HK-2 (cell line): ENCODE results near the gene DENND1A.
"Not testable (repeated sequence)": the region's sequence is repeated elsewhere in the genome, so short reads cannot be mapped to it uniquely, and the experiment has no call there.

Experiments used
- DNase-seq: peaks from one replicate; pipeline ENCODE4 v3.0.0-alpha.2; 2018; ENCODE audit not compliant: unreplicated experiment

The DENND1A gene

DNA sequence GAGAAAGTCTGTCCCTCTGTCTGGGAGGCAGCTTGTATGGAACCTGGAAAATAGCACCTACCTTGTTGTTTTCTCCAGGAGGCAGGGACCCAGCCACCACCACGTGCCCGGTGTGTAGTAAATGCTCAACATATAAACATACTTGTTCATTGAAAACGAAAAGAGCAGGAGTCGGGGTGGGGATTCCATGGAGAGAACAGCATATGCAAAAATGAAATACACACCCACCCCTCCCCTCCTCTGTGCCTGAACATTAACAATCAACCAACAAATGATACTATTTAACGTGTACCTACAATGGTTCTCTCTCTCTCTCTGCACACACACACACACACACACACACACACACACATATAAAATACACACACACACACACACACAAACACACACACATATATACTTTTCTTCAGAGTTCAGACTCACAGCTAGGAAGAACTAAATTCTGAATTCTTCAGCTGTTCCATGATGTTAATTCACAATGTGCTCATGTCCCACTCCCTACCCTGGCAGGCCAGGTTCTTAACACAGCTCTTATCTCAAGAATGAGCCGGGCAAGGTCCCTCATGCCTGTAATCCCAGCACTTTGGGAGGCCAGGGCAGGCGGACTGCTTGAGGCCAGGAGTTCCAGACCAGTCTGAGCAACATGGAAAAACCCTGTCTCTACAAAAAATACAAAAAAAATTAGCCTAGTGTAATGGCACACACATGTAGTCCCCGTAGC lies 16.3 kb upstream of the DENND1A start:
- no peak for DNase-seq

GRCh38 chr9:123945532-123945931 lies 15.6 kb upstream of the DENND1A start:
- DNase-seq, result no peak

- not testable (repeated sequence) for DNase-seq
Observed at GRCh38 chr9:123944464-123944863, 14.5 kb upstream of the DENND1A start.

DNA sequence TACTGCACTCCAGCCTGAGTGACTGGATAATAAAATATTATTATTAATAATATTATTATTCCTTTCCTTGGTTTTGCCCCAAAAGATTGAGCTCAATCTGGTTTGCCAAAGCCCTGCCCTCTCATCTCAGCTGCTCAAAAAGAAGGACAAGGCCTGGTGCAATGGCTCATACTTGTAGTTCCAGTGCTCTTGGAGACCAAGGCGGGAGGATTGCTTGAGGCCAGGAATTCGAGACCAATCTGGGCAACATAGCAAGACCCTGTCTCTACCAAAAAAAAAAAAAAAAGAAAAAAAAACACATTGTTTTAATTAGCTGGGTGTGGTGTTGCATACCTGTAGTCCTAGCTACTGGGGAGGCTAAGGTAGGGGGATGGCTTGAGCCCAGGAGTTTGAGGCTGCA lies 13.7 kb upstream of the DENND1A start:
- no peak for DNase-seq

- DNase-seq, result no peak
Observed at GRCh38 chr9:123942542-123942941, 12.6 kb upstream of the DENND1A start.

- no peak for DNase-seq
Observed at GRCh38 chr9:123941524-123942070, 11.7 kb upstream of the DENND1A start.

DNA sequence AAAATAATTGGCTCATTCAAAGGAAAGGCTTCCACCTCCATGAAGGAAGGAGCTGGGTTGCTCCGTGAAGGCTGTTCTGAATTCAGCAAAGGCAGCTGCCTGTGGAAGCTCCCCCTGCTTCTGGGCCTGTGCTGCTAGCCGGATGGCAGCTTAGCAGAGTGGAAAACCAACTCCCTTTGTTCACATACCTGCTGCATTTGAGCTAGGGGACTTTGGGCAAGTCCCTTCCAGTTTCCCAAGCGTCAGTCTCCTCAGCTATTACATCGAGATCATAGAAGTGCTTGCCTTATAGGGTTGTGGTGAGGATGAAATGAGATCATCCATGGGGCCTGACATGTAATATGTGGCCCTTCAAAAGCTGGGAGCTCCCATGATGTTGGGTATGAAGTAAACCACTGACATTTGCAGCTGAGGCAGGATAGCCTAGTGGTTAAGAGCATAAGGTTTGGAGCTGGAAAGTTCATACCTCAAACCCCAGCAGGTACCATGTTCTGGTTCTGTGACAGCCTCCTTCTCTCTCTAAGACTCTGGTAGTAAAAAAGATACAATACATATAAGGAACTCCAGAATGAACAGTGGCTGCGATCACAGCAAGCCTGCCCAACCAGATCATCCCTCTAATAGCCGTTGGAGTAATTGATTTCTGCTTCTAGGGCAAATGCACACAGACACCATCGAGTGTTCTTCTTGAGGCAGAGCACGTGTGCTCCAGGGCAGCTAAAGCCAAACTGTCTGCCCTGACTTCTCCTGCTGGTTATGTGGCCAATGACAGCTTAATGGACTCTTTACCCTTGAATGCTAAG lies 11.0 kb upstream of the DENND1A start:
- no peak for DNase-seq

DNA sequence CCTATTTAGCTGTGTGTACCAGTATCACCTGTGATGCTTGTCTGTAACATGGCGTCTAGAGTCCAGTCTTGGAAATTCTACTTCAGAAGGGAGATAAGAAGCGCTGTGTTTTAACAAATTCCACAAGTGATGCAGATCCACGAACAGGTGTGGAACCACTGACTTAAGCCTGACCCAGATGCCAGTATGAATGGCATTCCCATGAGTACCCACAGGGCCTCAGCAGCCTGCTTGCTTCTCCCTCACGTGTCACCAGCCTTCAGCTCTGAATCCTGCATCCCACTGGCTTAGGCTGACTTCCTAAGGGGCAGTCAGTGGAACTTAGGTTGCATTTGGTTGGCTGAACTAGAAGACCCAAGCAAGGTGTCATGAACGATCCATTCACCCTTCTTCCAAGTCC lies 8.5 kb upstream of the DENND1A start:
- DNase-seq, result no peak

DNA sequence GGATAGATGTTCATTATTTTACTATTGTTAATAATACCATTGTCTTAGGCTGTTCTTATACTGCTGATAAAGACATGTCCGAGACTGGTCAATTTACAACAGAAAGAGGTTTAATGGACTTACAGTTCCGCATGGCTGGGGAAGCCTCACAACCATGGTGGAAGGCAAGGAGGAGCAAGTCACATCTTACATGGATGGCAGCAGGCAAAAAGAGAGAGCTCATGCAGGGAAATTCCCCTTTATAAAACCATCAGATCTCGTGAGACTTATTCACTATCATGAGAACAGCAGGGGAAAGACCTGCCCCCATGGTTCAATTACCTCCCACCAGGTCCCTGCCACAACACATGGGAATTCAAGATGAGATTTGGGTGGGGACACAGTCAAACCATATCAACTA lies 6.6 kb upstream of the DENND1A start:
- not testable (repeated sequence) for DNase-seq

DNA sequence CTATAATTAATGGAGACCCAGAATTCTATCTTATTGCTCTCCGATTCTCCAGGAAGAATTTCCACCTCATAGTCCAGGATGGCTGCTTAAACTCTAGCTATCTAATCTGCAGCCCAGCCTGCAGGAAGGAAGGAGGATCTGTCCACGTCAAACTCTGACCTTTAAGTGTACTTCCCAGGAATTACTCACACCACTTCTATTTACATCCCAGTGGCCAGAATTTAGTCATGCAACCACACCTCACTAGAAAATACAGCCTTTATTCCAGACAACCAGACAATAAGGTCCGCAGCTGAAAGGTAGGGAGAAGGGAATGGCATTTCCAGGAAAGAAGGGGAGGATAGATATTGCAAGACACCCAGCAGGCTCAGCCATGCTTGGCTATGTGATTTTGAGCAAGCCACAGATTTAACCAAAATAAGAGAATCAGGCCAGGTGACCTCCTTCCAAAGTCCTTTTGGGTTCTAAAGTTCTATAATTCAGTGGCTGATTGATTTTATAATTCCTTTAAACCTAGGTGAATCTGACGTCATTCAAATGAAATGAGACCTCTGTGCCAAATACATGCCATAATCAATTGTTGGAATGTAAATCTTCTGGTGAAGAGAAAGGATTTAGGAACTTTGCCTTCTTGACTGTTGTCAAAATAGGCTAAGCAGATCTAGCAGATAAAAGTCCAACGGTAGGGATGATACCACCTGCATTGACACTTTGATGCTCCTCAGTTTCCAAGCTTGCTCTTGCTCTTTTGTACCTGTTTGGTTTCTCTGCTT lies 3.7 kb upstream of the DENND1A start:
- no peak for DNase-seq

DNA sequence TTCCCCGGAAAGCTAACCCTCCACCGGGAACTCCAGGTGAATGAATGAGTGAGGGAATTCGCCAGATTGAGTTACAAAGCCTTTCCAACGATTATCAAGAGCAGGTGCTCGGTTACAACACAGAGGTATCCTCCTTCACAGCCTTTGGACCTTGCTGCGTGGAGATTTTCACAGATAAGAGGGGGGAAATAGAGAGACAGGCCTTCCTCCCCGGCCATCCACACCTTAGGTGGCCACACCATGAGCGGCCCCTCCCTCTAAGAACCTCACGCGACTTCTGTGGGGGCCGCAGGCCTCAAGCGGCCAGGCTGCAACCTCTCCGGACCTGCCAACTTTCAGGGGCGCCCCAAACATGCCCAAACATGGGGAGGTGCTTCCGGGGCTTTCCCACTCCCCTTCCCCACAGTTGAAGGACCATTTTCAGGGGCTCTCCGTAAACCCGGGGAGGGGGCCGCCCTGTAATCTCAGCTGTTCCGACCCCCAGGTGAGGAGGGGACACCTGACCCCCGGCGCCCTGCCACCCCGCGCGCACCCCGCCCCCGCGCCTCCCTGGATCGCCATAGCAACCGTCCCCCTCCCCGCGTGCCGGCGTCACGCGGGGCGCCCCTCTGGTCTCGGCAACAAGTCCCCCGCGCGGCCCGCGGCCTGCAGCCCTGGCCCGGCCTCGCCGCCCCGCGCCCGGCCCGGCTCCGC lies 603 bp downstream of the DENND1A start:
- no peak for DNase-seq

DNA sequence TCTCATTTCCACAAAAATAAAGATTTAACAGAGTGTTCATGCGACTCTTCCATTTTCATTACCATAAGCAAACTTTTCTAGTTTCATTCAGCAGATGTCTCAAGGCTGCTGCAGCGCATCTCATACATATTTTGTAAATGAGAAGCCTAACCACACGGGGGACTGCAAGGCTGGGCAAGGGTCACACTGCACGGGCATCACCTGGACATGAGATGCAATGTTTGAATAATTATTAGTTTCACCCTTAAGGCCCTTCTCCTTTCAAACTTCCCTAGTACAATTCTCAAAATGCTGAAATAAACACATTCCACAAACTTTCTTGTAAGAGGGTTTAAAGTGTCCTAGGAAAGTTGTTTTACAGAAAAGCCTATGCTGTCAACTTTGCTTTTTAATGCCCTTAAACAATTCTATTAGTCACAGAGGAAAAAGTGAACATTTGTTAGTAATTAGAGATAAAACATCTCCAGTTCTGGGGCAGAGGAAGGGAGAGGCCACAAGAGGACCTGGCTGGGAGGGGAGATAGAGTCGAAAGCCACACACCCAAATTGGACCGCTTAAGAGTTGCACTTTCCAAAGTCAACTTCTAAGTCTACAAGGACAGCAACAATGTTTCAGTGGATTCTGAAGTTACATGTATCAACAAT lies 1.3 kb downstream of the DENND1A start:
- no peak for DNase-seq

- no peak for DNase-seq
Observed at GRCh38 chr9:123927625-123928532, 2.0 kb downstream of the DENND1A start.

DNA sequence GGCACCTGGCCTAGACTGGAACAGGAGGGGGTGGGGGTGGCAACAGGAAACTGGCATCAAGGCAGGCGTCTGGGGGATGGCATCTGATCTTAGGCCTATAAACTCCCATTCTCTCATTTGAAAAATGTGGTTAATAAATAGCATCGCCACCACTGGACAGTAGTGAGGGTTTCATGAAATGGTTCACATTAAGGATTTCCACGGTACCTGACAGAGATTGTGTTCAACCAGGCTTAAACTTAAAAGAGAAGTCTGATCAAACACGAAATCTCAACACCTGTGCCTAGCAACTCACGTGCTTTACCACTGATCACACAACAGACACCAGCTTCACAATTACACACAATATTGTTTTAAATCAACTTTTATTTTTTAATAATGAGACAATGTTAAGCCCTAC lies 3.0 kb downstream of the DENND1A start:
- DNase-seq, result no peak

DNA sequence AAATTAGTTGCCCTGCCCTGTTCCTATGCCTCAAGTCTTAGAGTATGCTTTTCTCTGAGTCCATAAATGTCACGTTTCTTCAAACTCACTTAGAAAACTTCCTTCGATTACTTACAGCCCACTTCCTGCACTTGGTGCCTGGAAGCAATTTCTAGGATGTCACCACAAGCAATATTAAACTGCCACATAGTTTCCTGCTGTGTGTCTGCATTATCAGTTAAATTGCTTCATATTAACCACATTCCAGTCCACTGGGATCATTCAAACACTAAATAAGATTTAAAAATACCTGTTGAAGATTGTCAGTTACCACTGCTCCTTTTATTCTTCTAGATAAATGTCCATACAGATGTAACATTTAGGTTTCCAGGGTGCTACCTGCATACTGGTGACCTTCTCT lies 4.1 kb downstream of the DENND1A start:
- no peak for DNase-seq

DNA sequence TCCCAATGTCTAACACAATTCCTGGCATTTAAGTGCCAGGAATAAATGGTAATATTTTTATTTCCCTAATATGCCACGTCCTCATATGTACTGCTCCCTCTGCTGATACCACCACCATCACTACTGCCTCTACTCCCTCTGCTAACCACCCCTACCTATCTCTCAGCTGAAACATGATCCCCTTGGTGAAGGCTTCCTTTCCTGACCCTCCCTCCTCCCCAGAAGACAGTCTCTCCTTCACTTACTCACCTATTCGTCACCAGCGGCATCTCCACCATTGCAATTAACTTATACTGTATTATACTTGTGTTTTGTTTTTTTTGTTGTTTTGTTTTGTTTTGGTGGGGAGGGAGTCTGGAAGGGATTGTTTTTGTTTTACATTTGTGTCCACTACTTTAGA lies 4.8 kb downstream of the DENND1A start:
- DNase-seq, result no peak

DNA sequence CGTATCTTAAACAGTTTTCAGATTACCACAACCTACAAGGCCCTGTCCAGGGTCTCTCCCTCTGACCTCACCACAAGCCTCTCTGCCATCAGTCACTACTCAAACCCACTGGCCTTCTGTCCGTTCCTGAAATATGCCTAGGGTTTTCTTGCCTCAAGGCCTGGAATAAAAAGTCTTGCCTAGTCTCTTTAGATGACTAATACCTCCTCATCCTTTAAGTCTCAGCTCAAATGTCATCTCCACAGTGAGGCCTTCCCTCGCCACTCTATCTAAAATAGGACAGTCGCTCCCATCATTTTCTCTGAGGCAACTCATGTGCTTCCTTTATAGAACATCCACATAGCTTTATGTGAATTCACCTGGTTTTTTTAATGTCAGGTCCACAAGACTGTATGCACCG lies 5.2 kb downstream of the DENND1A start:
- DNase-seq, result no peak

GRCh38 chr9:123923884-123924283 lies 6.0 kb downstream of the DENND1A start:
- no peak for DNase-seq

- no peak for DNase-seq
Observed at GRCh38 chr9:123923377-123923776, 6.5 kb downstream of the DENND1A start.

GRCh38 chr9:123922911-123923310 lies 7.0 kb downstream of the DENND1A start:
- no peak for DNase-seq
